NCI-H526 treated with DMSO at 0.1 percent for 48 hours (cell line): ENCODE data around the gene ADRB2.
"Not testable (repeated sequence)": the region's sequence is repeated elsewhere in the genome, so short reads cannot be mapped to it uniquely, and the experiment has no call there.

Source experiments
- DNase-seq: peaks from one replicate; lab custom pipeline; 2025; lab: John Stamatoyannopoulos, UW

The ADRB2 gene

DNA sequence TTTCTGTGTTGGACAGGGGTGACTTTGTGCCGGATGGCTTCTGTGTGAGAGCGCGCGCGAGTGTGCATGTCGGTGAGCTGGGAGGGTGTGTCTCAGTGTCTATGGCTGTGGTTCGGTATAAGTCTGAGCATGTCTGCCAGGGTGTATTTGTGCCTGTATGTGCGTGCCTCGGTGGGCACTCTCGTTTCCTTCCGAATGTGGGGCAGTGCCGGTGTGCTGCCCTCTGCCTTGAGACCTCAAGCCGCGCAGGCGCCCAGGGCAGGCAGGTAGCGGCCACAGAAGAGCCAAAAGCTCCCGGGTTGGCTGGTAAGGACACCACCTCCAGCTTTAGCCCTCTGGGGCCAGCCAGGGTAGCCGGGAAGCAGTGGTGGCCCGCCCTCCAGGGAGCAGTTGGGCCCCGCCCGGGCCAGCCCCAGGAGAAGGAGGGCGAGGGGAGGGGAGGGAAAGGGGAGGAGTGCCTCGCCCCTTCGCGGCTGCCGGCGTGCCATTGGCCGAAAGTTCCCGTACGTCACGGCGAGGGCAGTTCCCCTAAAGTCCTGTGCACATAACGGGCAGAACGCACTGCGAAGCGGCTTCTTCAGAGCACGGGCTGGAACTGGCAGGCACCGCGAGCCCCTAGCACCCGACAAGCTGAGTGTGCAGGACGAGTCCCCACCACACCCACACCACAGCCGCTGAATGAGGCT lies at the start of gene ADRB2:
Gene ADRB2 (plus strand): TSS at position 559 of the 686 bp plus-strand sequence. CDS start 221 bp downstream, outside the sequence.
- DNase-seq: peak; percentile 73

DNA sequence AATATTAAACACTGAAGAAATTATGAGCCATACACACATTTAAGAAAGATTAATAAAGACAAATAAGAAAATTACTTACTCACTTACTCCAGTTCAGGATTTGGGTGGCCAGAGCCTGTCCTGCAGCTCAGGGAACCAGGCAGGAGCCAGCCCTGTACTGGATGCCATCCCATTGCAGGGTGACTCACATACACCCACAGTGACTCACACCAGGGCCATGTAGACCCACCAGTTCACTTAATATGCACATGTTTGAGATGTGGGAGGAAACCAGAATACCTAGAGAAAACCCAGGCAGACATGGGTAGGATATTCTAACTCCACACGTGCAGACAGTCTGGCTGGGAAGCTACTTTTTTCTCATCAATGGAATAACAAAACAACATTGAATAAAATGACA lies 49.6 kb upstream of the ADRB2 start:
- no peak for DNase-seq

DNA sequence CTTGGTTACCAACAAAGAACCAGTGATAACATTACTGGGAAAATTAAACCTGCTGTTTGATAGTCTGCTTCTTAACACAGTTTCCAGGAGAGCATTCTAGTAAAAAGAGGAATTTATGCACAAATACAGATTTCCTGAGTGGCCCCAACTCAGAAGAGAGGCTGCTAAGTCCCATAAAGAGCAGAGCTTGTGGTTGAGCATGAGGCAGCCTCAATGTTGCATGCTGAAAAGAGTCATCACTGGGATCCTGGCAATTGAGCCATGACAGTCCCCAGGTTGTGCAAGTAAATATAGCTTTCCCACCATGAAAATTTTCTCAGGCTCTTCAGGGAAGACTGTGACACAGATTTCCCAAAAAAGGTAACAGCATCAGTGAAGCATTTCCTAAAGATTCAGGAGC lies 47.5 kb upstream of the ADRB2 start:
- DNase-seq: no peak

DNA sequence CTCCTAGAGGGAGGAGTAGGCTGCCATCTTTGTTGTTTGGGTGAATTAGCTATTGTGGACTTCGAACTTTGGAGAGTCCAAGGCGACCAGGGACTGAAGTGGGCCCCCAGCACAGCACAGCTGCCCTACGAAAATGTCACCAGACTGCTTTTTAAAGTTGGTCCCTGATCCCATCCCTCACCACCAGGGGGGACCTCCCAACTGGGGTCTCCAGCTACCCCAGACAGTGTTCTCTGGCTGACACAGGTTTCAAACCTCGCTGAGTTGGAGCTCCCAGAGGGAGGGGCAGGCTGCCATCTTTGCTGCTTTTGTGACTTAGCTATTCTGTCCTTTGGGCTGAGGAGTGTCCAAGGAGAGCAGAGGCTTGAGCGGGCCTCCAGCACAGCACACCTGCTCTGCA lies 45.7 kb upstream of the ADRB2 start:
- DNase-seq: no peak

DNA sequence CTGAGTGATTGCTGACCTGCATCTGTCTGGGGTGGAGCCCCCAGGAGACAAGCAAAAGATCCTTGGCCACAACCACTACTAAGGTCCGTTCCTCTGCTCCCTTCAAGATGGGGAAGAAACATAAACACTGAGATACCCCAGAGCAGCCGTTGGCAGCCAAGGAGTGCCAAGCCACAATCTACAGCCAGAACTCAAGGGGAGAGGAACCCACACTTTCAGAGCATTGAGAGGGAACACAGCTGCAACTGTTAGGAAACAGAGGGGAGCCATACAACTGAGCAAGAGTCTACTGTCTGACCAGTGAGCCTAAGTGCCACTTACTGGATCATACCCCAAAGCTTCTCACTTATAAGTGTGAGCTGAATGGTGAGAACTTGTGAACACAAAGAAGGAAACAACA lies 44.6 kb upstream of the ADRB2 start:
- no peak for DNase-seq

DNA sequence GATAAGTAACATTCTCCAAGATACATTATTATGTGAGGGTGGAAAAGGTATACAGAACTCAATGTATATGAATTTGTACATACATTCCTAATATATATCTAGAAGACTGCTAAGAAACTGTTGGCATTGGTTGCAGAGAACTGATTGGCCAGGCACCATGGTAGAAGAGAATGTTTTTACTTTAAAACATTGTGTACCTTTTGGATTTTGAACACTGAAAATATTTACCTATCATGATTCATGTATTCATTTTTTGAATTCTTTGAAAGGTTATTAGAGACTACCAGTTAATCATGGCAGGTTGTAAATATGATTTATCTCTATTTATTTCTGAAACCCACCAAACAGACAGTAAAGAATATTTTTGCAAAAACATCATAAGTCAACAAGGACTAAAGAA lies 41.2 kb upstream of the ADRB2 start:
- DNase-seq: no peak

DNA sequence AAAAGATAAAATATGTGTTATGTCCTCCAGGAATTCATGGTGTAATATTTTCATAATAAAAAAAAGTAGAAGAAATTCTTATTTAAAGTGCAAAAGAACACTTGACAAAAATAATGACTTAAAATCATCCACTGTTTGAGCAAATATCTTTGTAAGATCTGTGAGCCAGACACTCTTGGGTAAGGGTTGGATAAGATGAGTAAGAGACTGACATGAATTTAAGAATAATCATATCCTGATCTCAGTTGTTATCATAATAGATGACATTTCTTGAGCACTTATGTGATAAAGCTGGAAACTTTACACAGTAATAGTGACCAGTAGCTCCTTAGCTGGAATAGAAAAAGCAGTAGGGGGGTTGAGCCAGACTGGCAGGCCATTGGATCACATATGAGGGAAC lies 40.0 kb upstream of the ADRB2 start:
- no peak for DNase-seq

DNA sequence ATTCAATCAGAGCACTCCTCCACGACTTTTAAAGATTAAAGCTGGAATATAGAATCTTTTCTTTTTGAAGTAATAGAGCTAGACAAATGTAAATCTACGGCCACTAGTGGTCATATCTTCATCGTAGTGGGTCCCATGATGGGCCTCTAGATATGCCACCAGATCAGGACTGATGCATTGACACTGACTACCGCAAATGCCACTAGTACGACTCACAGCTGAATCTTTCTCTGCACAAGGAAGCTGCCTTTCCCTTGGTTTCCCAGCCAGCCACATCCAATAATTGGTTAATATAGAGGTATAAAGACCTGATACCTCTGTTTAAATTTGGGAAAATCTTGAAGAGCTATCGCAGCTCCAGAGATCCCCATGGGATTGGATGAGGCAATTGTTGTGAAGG lies 37.8 kb upstream of the ADRB2 start:
- no peak for DNase-seq

DNA sequence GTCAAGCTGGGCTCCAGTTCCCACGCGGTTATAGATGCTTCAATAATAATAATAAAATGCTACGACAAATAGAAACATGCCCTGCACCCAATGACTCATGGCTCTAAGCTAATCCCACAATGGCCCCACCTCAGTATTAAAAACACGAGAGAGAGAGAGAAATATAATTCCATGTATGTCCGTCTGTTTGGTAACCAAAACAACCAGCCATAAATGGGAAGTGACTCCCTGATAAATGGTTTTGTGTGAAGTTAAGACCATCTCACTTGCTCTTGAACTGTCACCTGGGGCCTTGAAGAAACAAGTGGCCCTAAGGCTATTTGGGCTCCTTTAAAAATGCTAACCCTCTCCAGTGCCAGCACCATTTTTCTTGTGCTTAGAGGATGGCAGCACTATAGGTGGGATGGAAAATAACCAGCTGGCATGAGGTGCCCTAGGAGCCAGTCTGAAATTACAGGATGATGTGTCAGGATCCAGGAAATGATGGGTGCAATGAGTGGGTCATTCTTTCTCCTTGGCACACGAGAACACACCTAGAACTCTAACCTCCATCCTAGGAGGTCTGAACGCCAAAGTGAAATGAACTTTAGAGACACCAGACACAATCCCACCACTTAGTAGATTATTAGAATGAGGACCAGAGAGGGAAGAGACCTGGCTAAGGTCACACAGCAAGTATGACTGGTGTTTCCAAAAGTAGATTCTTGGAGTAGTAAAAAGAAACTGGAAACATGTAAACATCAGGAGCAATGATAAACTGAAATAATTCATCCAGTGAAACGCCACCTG lies 35.7 kb upstream of the ADRB2 start:
- DNase-seq: no peak

DNA sequence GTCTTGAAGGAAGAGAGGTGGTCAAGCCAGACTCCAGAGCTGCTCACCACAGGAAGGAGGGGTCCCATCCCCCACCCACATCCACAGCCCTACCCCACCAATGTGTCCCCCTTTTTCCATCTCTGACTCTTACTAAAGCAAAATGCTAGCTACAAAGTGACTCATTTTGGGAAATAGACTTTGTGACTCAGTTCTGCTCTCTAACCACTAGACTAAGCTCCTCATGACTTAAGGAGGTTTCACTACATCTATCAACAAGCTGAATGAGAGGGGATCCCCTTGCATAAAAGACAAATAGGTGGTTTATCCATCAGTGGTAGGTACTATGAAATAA lies 35.1 kb upstream of the ADRB2 start:
- no peak for DNase-seq

DNA sequence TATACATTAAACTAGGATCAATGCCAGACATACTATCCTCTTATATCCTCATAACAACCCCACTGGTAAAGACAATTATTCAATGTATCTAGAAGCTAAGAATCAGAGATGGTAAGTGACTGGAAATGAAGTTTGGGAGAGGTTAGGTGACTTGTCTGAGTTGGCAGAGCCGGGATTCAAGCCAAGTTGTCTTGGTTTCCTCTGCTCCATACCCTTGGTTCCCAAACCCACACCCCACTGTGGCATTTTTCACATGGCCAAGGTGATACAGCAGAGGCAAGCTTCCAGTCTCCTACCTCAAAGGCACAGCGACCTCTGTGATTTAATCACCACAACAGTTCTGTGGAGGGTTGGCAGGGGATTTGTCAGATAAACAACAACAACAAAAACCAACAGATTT lies 34.7 kb upstream of the ADRB2 start:
- no peak for DNase-seq

DNA sequence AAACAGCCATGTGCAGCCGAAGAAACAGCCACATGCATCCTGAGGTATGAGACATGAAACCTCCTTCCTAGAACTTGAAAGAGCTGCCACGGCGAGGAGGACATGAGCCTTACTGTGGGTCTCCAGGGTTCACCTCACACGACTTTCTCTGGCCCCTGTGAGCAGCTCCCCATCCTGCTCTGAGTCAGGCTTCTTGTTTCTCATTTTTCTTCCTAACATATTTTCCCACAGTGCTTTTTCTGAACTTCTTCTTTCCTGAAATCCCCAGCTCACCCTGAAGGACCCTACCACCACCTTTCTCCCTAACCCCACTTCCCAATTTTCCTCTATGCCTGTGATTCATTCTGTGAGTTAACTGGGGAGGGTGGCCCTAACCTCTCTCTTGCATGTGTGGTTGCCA lies 33.7 kb upstream of the ADRB2 start:
- no peak for DNase-seq

DNA sequence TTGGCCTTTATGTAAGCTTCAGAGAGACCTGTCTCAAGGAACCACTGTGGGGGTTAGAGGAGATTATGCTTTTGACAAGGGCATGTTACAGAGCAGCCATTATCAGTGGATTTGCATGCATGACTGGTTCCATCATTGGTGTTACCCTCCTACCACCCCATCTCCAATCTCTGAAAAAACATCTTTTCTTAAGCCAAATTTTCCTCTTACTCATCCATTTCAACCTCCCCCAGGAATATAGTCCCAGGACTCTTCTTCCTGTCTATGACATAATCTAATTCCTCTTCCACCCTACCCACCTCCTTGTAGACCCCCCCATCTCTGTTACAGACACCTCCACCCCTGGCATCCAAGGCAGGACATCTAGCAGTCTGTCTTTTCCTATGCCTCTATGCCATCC lies 33.1 kb upstream of the ADRB2 start:
- no peak for DNase-seq

DNA sequence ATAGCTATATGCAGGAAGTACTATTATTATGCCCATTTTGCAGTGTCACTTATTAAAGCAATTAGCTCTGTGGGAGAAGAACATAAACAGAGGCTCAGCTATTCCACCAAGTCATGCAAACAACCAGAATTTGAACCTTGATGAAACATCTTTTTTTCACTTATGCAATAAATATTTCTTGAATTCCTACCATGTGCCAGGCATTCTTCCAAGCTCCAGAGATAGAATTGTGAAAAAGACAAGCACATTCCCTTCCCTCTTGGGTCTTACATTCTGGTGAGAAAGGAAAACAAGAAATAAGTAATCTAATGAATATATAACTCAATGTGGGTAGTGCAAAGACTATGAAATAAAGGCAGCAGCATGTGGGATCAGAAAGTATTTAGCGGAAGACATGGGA lies 32.1 kb upstream of the ADRB2 start:
- no peak for DNase-seq

DNA sequence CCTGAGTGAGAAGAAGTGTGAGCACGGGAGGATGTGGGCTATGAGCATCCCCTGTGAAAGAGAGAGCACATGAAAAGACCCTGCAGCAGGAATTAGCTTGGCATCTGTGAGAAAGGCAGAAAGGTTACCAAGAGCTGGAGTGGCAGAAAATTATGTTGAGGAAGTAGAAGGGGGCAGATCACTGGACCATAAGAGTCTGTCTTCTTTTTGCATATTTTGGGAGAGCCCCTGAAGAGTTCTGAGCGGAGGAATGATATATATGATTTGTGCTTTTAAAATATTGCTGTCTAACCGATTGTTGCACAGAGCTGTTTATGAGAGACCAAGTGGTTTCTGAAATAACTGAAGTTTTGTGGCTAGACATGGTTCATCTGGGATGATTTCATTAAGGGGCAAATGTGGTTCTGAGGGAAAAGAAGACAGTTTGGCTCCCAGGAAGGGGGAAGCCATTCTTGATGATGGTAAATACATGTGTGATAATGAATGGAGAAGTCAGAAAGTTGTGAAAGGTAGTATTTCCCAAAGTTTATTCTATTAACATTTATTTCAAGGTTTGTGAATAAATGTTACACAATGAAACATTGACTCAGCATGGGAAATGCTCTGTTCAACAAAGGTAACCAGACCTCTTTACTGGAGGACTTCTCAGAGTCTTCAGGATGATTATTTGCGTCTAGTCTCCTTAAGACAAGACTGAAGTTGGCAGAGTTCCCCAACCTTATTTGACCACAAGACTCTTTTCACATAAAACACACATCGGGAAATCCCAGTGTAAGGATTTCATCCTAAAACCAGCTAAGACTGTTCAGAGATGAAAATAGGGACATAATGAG lies 31.5 kb upstream of the ADRB2 start:
- no peak for DNase-seq

DNA sequence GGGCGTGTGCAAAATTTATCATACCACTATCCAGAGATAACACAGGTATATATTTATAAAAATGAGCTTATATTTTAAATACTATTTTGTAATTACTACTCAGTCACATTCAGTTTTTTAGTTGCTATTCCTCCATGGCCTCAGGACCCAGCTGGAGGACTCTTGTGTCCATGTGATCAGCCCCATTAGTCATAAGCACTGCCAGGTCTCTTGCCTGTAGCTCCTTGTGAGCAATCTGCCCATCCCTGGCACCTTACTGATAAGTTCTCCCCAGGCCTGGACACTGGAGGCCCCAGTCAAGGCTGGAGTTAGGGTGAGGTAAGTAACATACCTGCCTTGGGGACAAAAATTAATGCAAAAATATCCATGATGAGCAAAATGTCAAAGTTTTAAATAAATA lies 29.5 kb upstream of the ADRB2 start:
- DNase-seq: no peak

DNA sequence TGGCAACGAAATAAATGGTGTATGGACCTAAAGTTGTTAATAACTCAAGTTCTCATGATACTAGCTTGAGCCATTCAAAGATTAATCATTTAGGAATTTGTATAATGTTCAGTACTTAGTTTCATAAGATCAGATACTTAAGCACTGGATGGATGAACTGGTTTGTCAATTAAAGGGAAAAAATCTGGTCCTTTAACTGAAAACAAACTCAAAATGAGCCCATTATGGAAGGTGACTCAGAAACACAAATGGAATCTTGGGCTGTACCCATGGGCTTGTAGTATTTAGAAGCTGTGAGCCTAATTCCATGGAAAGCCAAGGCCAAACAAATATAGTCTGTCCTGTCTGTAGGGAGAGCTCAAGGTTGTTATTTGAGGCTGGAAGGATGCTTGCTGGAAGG lies 27.6 kb upstream of the ADRB2 start:
- no peak for DNase-seq

DNA sequence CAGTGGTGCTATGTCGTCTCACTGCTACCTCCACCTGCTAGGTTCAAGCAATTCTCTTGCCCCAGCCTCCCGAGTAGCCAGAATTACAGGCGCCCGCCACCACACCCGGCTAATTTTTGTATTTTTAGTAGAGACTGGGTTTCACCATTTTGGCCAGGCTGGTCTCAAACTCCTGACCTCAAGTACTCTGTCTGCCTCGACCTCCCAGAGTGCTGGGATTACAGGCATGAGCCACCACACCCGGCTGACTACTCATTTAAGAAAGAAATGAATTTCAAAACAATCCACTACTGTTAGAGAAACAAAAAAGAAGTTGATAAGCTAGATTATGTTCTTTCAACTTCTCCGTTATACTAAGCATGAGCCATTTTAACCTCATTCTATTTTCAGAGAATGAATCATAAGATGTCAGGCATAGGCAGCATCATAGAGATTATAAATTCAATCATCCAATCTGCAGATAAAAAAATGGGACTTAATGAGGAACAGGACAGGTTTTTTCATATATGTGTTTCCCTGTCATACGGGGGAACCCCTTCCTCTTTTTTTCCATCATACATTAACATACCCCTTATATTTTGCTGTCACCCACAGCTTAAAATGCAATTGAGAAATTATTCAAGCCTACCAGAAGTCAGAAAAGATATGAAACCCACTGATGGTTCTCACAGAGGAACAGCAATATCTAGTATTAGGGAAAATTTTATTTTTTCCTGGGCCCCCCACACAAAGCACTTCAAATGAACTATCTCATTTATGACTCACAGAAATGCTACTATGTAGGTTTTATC lies 26.5 kb upstream of the ADRB2 start:
- no peak for DNase-seq

DNA sequence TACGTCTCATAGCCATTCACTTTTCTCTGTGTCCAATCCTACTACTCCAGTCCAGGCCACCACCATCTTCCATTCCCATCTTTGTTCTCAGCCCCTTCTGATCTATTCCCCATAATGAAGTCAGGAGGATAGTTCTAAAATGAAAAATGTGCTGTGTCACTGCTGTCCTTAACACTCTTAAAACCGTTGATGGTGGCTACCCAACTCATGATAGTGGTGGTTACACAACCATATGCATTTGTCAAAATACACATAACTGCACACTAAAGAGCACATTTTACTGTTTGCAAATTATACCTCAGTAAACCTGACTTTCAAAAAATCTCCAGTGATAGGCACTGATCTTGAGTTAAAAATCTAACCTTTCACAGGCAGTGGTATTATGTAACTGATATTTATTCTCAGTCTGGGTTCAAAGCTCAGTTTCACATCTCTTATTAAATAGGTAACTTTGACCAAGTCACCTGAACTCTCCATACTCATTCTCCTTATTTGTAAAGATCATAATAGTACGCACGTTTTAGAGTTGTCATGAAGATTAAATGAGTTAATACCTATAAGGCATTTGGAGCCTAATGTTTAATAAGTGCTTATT lies 24.6 kb upstream of the ADRB2 start:
- DNase-seq: no peak

DNA sequence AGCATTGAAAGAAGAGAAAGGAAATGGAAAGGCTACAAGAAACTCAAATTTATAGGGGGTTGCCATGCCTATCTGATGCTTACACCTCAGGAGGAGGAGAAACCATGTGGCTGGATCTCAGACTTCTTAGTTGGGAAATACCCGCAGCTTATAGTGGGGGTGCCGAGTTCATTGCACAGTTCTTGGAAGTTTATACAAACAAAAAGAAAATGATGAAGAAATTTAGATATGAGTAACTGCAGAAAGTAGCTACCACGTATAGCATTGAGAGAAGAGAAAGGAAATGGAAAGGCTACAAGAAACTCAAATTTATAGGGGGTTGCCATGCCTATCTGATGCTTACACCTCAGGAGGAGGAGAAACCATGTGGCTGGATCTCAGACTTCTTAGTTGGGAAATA lies 23.0 kb upstream of the ADRB2 start:
- DNase-seq: not testable (repeated sequence)

DNA sequence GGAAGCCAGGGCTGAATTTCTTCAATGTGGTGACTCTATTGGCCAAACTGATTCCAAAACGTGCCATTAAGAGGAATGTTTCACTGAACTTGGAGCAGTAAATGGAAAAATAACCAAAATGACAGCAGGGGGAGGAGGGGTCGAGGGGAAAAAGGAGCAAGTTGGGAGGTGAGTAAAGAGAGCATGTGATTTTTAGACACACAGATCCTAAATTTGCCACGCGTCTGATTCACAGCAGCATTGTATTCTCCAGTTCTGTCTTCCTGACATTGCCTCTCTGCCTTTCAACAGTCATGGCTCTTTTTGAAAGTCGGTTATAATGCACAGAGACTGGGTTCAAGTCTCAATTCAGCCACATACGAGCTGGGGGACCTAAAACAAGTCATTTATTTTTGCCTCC lies 22.0 kb upstream of the ADRB2 start:
- no peak for DNase-seq
